Choroid plexus epithelial cell (primary cell): Measurements from ENCODE around the gene NEK6.

ENCODE experiments used
- DNase-seq: peaks from one replicate; pipeline ENCODE4 v3.0.0-alpha.2; 2010; ENCODE audit warnings: low read depth
- H3K4me3 ChIP-seq: 2 replicates; pipeline ENCODE4 v1.5.1; 2011; ENCODE audit warnings: low read depth, mild to moderate bottlenecking, control low read depth, low read length, moderate library complexity
- TF ChIP-seq, protein P1 (sequence below): conservative IDR thresholded peaks from 2 replicates; pipeline ENCODE4 v1.5.1; 2011; ENCODE audit warnings: low read depth, mild to moderate bottlenecking, control low read depth, inconsistent platforms, low read length, moderate library complexity

The NEK6 gene

DNA sequence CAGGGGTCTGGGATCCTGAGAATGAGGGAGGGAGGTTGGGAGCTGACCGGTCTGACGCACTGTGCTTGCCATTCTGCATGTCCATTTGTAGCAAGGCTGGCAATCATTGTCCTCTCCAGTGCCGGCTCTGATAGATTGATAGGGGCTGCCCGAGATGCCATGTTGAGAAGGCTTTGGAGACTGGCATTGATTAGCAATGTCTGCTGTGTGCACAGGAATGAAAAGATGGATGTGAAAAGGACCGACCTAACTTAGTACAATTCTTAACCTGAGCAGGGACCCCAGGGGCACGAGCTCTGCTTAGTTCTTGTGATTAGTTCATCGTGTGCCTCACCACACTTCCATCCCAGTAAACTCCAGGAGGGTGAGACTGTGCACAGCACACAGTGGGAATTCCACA lies 17.0 kb downstream of the NEK6 start:
- TF ChIP-seq, protein P1, sequence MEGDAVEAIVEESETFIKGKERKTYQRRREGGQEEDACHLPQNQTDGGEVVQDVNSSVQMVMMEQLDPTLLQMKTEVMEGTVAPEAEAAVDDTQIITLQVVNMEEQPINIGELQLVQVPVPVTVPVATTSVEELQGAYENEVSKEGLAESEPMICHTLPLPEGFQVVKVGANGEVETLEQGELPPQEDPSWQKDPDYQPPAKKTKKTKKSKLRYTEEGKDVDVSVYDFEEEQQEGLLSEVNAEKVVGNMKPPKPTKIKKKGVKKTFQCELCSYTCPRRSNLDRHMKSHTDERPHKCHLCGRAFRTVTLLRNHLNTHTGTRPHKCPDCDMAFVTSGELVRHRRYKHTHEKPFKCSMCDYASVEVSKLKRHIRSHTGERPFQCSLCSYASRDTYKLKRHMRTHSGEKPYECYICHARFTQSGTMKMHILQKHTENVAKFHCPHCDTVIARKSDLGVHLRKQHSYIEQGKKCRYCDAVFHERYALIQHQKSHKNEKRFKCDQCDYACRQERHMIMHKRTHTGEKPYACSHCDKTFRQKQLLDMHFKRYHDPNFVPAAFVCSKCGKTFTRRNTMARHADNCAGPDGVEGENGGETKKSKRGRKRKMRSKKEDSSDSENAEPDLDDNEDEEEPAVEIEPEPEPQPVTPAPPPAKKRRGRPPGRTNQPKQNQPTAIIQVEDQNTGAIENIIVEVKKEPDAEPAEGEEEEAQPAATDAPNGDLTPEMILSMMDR = no peak
- no peak for DNase-seq

DNA sequence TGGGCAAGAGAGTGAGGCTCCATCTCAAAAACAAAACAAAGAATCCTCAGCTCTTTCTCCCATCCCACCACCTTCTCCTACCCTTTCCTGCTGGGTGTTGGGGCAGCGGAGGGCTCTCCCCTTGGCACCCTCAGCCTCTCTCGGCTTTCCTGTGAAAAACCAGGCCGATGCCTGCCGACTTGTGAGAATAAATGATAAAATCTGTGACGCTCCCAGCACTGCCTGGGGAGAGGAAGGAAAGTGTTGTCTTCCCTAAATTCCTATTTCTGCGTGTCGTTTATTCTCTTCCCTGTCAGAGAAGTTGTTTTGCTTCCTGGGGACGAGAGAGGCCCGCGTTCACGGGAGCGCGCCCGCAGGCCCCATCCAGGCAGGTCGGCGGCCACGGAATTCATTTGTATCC lies 19.7 kb downstream of the NEK6 start:
- no peak for DNase-seq
- TF ChIP-seq, protein P1 = no peak
- H3K4me3 ChIP-seq = no peak overlapping the region

More for the DNA sequence above, 17.0 kb downstream of the NEK6 start:
- no peak overlapping the region for H3K4me3 ChIP-seq

DNA sequence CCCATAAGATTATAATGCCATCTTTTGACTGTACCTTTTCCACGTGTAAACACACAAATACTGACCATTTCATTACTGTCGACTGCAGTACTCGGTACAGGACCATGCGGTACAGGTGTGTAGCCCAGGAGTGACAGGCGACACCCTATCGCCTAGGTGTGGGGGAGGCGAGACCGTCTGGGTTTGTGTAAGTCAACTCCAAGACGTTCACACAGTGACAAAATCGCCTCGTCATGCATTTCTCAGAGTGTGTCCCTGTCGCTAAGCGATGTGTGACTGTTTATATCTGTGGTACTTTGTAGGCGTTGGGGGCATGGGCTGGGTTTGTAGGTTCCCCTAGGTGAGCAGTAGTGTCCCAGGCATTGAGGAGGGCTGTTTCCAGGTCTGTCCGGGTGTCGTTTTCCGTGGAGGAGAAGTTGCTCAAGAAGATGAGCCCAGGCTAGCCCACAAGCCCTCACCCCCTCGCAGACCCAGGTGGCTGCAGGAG lies 20.3 kb downstream of the NEK6 start:
- no peak for DNase-seq
- no peak overlapping the region for H3K4me3 ChIP-seq
- TF ChIP-seq, protein P1 = no peak

DNA sequence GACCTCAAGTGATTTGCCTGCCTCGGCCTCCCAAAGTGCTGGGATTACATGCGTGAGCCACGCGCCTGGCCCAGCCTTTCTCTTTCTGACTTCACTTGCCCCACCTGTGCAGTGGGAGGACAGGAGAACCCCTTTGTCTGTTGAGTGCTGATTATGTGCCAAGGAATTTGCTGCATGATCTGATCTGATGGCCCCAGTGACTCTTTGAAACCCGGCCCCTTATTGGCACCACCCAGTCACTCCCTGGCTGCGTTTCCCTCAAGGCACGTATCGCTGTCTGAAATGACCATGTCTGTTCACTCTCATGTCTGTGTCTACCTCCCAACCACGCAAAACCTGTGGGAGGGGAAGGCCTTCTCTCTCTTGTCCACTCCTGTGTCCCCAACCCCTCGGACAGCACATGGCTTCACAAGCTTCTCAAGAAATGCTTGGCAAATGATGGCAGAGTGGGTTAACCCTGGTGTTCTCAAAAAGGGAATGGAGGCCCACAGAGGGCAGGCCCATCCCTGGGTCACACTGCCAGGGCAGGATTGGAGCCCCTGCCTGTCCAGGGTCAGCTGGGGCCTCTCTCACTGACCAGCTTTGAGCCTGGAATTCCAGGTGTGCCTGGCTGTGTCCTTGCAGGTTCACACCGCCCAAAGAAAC lies 21.9 kb downstream of the NEK6 start:
- H3K4me3 ChIP-seq = no peak overlapping the region
- TF ChIP-seq, protein P1 = no peak
- DNase-seq = no peak

DNA sequence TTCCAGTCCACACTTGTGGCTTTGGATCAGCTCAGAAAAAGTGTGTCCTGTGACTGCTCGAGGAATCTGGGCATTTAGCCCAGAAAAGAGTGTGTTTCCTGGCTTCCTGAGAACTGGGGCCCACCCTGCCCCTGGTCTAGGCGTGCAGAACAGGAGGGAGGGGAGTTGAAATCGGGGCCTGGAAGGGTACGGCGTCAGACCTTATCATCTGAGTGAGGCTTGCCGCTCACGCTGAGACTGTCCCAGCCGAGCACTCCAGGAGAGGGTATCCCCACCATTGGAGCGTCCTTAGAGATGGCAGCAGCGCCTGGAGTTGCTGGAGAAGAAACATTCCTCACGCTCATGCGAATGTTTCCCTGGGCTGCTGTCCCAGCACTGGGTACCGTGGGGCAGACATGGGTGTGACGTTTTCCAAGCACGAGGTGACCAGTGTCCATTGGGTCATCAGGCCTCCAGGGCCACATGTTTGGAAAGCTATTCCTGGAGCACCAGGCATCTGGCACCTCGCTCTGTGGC lies 22.5 kb downstream of the NEK6 start:
- TF ChIP-seq, protein P1 = no peak
- H3K4me3 ChIP-seq = no peak overlapping the region
- DNase-seq = peak; percentile 95

DNA sequence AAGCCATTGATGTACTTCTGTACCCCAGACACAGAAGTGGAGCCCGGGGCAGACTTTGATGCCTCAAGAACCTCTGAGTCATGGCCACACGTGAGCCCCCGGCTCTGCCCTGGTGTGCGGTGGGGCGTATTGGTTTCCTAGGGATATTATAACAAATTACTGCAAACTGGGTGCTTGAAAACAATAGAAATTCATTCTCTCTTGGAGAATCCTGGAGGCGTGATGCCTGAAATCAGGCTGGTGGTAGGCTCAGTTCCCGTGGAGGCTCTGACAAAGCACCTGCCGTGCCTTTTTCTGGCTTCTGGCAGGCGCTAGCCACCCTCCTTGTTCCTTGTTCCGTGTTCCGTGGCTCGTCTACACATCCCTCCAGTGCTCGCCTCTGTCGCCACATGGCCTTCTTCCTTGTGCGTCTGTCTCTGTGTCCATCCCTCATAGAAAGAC lies 24.2 kb downstream of the NEK6 start:
- TF ChIP-seq, protein P1 = no peak
- no peak overlapping the region for H3K4me3 ChIP-seq
- peak; percentile 56 for DNase-seq

DNA sequence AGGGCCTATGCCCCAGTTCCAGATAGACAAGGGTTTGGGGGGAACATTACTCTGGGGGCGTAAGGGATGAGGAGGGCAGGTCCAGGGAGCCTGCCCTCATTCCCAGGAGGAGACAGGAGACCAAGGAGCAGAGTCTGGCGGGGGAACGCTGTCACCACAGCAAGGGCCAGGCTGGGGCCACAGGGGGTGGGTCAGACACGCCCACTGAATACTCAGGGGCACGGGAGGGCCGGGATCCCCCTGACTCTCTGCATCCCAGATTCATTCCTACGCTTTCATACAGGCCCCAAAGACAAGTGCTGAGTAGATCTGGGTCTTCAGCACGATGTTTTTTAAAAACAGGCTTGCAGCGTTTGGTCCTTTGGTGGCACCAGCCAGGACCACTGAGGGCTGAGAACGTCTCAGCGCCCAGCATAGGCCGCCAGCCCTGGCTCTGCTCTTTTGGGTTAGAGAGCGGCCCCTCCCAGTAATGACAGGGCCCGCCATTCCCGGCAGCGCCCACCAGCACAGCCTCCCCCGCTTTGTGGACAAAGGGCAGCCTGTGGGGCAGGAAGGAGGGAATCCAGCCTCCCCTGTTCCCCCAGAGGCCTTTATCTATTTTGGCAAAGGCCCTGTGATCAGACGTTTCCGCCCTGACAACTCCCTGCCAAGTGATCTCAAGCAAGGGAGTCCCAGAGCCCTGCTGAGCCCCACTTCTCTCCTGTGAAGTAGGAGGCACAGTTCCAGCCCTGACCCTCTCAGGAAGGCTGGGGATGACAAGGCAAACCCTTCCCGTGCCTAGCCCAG lies 24.9 kb downstream of the NEK6 start:
- TF ChIP-seq, protein P1 = no peak
- no peak overlapping the region for H3K4me3 ChIP-seq
- peak; percentile 79 for DNase-seq
